Stomach (tissue), 4 donors: ENCODE measurements around the gene UBL3.

Experiments used
- POLR2A ChIP-seq, 4 donors: fragments of 450-650 bp; IDR thresholded peaks; one replicate each; pipeline ENCODE4 v1.6.1; 2016; ENCODE audit warnings: antibody characterized with exemption in 4 of 4, control low read depth in 2 of 4, mild to moderate bottlenecking in 1 of 4, moderate library complexity in 1 of 4
- POLR2AphosphoS5 ChIP-seq, 3 donors: sonication (generic); formaldehyde crosslinking; IDR thresholded peaks; one replicate each; pipeline ENCODE4 v1.6.1; 2016; ENCODE audit warnings: antibody characterized with exemption in 3 of 3
- TF ChIP-seq, protein P1 (sequence below), 7 experiments: fragments of 450-650 bp in 4 of 7; fragments of 200-600 bp in 3 of 7; sonication (generic) in 3 of 7; IDR thresholded peaks; one replicate each; pipeline ENCODE4 v1.5.1; 2016 to 2019; ENCODE audit warnings: antibody characterized with exemption in 7 of 7, control low read depth in 2 of 7, mild to moderate bottlenecking in 1 of 7

- TF ChIP-seq, protein P1, sequence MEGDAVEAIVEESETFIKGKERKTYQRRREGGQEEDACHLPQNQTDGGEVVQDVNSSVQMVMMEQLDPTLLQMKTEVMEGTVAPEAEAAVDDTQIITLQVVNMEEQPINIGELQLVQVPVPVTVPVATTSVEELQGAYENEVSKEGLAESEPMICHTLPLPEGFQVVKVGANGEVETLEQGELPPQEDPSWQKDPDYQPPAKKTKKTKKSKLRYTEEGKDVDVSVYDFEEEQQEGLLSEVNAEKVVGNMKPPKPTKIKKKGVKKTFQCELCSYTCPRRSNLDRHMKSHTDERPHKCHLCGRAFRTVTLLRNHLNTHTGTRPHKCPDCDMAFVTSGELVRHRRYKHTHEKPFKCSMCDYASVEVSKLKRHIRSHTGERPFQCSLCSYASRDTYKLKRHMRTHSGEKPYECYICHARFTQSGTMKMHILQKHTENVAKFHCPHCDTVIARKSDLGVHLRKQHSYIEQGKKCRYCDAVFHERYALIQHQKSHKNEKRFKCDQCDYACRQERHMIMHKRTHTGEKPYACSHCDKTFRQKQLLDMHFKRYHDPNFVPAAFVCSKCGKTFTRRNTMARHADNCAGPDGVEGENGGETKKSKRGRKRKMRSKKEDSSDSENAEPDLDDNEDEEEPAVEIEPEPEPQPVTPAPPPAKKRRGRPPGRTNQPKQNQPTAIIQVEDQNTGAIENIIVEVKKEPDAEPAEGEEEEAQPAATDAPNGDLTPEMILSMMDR (IDR thresholded peaks at IDR 0.05), result no peak
- TF ChIP-seq POLR2AphosphoS5 (IDR thresholded peaks at IDR 0.05), result no peak
- no peak for TF ChIP-seq POLR2A (IDR thresholded peaks at IDR 0.05)
Observed at GRCh38 chr13:29865934-29866333, 15.5 kb upstream of the UBL3 start.
